ENCODE measurements around the gene CTSL.

GRCh38 chr9:87677776-87678587 is 47.9 kb upstream of the CTSL start:
- TF ChIP-seq CTCF (IDR thresholded peaks at IDR 0.05) (no peak), EP300 (IDR thresholded peaks at IDR 0.05) (no peak), POLR2A (IDR thresholded peaks at IDR 0.05) (no peak), POLR2AphosphoS5 (IDR thresholded peaks at IDR 0.05) (no peak)
